ENCODE data around the gene FRMD4A. TPM values are rescaled to one million over a fixed set of nuclear protein-coding genes. Genes with fewer than 3 reads are reported as not detected.

The FRMD4A gene
- total RNA-seq, 1 experiment from 2014 or later = not detected

DNA sequence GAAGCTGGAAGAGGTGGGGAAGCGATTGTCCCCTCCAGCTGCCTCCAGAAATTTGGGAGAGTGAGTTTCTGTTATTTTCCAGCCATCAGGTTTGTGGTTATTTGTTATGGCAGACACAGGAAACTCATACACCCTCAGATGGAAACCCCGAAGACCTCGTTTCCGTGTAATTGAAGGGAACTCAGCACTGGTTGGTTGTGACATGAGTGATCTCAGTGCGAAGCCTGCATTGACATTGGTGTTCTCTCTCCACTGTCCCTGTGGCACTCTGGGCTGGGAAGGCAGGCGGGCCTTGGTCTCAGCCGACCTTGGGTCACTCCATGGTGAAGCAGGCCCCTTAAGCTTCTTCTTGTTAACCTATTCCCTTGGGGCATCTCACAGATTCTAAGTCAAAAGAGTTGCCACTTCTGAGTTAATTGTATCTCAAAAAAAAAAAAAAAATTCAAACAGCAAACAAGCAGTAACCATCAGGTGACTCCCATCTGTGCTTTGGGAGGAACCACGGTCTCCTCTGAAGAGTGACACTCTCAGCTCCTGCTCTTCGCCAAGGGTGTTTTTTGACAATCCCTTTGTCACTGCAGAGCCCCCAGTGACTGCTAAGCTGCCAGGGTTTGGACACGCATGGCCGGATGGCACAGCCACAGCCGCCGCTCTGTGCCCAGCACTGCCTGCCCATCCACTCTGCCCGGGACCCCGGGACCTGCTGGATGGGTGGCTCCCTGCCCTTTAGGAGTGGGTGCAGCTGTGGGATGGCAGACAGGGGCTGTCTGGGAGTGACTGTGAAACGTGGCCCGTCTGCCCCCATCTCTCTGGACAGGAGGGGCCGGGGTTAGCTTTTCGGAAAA, 510.4 kb downstream of the FRMD4A start:
- no peak for DNase-seq (ENCODE audit: low spot score)

DNA sequence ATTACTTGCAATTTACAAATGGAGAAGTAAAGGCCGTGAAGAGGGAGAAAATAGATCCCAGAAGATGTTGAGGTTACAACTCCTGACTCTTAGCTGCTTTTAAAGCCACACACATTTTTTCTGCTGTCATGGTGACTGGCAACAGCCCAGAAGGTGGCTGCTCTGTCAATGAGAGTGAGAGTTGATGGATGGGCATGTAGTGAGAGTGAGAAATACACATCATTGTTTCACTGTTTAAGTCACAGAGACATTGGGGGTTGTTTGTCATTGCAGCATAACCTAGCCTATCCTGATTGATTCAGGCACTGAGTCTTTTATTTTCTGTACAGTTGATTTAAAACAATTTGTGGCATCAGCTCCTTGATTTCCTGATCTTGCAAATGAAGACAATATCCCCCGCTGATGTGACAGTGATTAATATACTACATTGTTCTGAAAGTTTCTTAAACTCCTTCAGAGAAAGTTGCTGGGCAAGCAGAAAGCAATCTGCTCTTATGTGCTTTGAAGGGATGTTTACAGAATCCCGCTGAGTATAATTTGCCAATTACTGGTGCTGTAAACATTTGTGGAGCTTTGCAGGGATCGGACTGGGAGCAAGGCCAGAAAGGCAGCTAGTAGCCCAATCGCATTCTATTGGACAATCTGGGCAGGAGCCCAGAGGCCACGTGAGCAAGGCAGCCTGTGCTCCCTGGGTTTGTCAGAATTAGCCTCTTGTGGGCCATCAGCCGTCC, 514.4 kb downstream of the FRMD4A start:
- no peak for DNase-seq (ENCODE audit: low spot score)

DNA sequence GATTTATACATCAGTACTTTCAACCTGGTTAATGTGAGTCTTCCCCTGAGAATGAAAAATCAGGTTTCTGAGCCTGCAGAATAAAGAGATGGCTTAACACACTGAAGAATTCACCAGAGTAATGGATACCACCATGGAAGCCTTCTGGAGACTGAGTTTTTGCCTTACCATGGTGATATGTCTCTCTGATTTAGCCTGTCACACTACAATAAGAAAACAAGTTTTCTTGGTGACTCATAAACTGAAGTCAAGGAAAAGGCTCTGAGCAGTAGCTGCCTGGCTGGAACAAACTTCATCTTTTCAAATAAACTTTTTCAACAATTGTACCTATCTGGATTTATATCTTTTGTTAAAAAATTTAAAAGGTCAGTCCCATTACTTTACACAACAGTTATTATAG, 515.0 kb downstream of the FRMD4A start:
- DNase-seq (ENCODE audit: low spot score) = no peak

DNA sequence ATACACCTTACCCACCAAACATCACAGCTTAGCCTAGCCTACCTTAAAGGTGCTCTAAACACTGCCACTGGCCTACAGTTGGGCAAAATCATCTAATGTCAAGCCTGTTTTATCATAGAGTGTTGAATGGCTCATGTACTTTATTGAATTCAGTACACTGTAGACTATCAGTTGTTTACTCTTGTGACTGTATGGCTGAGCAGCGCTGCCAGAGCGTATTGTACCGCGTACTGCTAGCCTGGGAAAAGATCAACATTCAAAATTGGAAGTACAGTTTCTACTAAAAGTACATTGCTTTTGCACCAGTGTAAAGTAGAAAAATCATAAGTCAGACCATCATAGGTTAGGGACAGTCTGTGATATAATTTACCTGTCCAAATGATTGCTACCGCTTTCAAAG, 517.2 kb downstream of the FRMD4A start:
- DNase-seq (ENCODE audit: low spot score) = no peak

DNA sequence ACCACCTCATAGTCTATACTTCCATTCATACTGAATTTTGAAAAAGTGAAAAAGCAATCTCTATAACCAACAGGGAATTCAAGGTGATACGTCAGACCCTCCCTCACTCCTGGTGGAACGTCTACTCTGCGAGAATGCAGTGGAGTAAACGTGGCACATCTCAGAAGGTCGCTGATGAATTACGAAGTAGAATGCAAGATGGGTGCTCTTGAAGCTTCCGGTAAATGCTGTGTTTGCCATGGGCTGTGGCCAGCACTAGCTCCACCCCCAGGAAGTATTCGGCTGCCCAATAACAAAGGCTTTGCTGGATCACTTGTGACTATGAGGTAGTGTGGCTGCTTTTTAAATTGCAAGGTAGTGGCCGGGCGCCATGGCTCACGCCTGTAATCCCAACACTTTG, 517.9 kb downstream of the FRMD4A start:
- DNase-seq (ENCODE audit: low spot score) = no peak

DNA sequence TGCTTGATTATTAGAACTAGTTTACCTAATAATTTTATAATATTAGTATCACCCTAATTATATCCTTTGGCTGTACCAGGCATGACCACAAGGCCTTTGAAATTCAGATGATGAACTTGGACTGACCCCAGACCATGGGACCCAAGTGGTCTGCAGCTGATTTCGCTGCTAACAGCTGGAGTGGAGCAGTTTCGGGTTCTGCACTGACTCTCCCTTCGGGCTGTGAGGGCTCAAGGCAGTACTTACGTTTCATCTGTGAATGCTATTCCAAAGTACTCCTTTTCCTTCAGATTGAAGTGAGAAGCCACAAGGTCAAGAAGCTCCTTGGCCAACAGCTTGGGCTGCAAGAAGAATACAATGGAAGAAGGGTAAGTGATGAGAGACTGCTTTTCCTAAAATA, 520.2 kb downstream of the FRMD4A start:
- DNase-seq (ENCODE audit: low spot score) = no peak

DNA sequence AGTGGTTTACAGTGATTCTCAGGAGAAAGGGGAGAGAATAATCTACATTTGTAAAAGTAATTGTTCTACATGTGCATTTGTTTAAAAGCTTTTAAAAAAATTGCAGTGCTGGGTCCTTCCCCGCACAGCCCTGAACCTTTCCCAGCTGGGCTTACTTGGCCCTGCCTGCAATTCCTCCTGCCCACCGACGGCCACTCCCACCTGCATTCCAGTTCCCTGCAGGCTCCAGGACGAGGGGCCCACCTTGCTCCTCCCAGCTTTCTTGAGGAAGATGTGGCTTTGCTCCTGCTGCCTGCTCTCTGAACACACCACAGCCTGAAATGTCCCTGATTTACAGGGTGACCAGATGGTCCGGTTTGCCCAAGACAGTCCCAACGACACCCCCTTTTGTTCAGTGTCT, 521.3 kb downstream of the FRMD4A start:
- no peak for DNase-seq (ENCODE audit: low spot score)

DNA sequence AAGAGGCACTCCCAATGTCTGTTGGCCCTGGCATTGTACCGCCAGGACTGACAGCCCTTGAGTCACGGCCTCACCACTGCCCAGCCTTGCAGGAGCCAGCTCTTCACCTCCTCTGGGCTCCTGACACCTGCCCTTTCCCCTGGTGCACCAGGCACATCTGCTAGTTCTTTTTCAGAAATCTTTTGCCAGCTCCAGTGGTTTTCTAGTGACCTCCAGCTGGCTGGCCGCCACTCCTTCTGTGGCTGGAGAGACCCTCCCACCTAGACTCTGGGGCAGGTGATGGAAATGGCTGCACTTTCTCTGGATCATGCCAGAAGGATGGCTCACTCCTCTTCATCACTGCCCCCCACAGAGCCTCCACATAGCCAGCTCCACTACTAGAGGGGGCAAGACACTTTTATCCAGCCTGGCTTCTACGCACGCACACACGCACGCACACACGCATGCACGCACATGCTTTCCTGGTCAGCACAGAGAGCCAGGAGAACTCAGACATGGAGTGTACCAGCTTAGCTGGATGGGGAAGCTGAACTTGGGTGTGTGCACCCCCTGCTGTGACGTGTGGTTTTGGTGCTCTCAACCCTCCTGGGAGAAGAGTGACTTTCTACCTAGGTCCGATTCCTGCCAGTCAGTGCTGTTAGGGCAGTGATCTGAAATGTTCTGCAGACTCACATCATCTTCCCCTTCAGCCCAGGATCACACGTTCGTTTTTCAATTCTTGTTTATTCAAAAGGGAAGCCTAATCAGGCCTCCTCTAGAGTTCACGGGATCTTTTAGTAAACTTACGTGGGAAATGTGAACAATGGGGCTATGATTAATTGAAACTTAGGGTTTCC, 522.0 kb downstream of the FRMD4A start:
- DNase-seq (ENCODE audit: low spot score) = no peak

DNA sequence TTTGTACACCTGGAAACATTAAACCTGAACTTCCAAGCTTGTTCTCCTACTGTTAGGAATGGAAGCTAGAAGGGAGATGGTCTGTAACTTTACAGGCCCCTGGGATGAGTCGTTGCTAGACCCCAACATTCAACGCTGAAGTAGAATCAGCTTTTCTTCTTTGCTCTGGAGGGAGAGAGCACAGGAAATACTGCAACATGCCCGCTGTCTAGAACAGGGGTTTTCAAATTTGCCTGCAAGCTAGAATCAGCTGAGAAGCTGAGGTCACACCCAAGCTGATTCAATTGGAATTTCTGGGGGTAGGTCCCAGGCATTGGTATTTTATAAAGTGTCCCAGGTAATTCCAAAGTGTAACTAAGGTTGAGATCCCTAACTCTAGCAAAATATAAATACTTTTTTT, 524.3 kb downstream of the FRMD4A start:
- no peak for DNase-seq (ENCODE audit: low spot score)

DNA sequence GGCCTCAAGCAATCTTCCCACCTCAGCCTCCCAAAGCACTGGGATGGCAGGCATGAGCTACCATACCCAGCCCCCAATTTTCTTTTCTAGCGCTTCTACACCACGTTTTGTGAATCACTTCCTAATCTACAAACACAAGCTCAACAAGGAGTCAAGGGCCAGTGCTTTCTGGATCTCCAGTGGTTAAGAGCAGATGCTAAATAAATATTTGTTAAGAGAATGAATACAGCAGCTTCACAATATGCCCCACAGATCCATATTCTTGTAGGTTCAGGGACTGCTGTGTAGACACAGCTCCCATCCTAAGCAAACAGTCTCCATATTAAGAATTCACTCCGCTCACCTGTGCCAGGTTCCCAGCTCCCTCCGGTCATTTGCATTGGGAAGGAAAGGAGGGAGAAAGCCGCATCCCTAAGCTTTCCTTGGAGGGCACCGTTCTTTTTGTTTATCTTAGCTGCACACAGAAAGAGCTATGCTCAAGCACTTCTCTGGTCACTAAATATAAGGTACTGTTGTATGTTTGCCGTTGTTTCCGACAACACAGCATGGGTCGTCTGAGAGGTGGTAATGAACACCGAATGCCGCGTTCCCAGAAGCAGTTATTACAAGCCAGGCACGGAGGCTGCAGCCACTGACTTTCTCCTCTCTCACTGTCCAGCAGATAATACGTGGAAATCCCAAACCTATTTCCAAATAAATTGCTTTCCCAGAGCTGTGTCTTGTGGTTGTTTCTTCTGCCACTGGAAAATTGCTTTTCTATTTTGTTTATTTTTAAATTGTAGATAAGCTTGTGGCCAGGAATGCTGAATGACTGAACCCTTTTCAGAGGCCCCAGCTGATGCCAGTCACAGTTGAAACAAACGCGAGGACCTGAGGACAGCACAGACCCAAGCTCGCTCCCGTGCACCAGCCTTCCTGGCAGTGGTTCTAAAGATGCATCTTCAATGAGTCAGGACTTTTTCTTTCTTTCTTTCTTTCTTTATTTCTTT, 526.9 kb downstream of the FRMD4A start:
- no peak for DNase-seq (ENCODE audit: low spot score)

DNA sequence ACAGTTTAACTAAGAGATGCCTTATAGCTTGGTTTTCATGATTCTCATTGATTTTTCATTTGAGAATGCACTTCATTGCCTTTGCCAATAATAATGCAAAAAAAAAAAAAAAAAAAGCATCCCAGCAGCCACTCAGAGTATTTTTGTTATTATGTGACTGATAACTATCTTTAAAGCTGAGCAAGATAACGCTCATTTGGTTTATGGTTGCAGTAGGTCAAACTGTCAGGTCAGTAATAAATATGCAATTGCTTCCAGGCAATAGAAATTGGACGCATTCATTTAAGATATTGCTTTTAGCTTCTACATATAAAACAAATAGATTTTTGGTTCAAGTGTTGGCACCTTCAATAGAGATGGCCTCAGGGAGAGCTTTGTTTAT, 528.8 kb downstream of the FRMD4A start:
- DNase-seq (ENCODE audit: low spot score) = no peak

DNA sequence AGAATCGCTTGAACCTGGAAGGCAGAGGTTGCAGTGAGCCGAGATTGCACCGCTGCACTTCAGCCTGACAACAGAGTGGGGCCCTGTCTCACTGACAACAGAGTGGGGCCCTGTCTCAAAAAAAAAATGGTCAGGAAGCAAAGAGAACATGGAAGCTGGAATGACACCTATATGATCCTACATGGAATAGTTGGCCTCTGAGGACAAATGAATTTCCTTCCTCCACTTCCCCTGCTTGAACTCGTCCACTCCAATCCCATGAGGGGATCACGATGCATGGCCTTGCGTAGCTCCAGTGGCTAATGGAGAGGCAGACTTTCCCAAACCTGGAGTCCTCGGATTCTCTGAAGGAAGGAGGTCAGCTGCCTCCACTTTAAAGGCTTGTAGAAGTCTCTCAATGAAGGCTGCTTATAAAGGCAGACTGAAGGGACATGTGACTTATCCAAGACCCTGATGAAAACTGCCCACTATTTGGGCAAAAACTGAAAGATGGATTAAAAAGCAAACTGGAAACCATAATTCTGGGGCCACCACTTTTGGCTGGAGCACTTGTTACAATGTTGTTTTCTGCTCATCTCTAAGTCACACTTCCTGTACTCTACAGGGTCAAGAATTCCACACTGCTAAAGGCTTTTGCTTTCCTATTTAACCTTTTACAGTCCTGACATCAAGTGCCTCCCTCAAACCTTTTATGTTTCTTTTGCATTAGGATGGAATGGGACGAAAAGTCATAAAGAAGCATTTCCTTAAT, 529.4 kb downstream of the FRMD4A start:
- DNase-seq (ENCODE audit: low spot score) = no peak

DNA sequence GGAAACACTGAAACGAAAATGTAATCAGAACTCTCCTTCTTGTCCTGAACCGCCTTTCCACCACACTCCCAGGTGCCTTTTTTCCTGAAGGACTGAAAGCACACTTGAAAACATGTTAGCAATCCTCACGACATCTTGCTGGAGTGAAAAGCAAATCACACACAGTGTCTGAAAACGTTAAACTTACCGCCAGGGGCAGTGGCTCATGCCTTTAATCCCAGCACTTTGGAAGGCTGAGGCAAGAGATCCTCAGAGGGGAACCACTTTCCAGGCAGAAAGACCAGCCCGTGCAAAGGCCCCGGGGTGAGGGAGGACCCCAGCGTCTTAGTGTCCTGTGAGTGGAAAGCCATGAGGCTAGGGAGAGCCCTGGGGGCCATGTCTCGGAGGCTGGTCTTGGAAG, 533.6 kb downstream of the FRMD4A start:
- DNase-seq (ENCODE audit: low spot score) = no peak

DNA sequence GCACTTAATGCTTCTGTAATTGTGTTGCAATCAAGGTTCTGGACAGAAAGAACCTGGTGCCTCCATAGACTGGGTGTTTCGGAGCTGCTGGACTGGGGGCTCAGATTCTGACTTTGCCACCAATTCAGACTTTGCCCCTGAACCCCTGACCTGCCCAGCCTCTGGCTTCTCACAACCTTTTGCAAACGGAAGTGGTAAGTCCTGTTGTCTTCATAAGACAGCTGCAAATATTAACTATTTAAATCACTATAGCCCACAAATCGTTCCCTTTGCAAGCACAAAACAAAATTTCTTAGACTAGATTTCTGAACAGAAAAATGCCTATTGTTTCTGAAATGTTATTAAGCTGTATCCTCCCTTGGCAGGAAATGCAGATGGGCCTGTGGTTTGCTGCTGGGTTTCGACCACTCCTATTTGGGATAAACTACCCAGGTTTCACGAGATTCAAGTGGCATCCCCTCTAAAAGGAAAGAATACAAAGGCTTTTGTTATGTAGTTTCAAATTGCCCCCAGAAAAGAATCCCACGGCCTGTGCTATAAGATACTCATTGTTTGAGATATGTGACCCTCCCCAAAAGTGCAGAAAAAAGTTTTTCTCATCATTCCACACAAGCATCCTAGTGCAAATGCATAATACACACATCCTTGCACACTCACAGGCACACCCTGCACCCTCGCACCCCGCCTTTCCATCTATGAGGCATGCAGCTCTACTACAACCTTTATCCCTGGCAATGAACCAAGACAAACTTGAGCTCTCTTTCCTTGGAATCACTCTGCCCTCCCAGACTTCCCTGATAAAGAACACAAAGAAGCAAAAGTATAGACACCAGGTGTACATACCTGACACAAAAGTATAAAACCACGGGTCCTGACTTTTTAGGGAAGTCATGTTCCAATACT, 534.8 kb downstream of the FRMD4A start:
- DNase-seq (ENCODE audit: low spot score) = no peak

DNA sequence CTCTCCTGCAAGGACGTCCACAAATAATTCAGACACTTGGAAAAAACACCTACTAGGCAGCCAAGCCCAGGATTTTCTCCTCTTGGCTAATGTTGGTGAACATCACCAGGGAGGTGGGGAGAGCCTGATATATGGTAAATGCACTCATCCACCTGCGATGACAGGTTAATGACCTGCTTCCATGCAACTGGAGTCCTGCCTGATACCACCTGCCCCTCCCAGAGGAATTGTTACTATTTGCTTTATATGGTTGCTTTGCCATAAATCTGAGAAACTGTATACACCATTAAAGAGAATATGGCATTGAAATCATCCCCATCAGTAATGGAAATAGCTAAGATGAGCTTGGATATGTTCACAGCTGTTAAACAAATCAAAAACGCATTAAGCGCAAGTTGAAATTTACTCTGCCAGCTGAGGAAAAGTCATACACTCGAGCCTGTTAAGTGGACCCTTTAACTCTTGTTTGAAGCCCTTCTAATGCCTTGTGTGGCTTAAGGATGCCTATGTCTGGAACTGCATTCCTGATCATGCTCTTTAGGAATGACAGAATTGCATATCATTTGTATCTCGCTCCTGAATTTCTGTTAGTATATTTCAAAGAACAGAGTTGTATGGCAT, 535.6 kb downstream of the FRMD4A start:
- DNase-seq (ENCODE audit: low spot score) = no peak

DNA sequence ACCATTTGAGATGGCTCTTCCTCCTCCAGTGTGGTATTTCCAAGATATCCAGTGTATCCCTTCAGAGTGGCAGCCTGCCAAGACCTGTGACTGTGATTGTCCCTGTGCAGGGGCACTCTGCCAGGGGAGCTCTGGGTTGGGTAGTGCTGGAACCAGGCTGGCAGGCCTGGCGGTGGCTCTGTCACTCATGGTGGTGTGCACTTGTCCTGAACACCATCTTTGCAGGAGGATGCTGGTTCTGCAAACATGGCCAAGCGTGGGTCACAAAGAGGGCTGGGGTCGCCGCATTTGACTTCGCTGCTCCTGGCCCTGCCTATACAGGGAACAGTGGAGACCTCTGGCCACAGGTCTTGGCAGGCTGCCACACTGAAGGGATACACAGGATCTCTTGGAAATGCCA, 538.7 kb downstream of the FRMD4A start:
- no peak for DNase-seq (ENCODE audit: low spot score)

DNA sequence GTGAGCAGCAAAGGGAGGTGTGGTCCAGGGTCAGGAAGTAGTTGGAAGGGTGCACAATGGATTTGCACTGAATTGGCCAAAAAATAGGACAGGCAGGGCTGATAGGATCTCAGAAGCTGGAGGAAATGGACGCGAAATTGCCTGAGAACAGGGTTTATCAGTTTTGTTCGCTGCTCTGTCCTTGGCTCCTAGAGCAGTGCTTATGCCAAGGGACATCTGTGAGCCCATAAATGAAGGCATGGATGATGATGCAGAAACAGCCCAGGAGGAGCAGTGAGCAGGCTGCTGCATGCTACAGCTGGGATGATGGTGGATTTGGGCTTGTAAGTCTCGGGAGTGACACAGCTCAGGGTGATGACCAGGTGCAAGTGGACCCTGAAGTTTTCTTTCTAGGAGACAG, 539.2 kb downstream of the FRMD4A start:
- DNase-seq (ENCODE audit: low spot score) = no peak

DNA sequence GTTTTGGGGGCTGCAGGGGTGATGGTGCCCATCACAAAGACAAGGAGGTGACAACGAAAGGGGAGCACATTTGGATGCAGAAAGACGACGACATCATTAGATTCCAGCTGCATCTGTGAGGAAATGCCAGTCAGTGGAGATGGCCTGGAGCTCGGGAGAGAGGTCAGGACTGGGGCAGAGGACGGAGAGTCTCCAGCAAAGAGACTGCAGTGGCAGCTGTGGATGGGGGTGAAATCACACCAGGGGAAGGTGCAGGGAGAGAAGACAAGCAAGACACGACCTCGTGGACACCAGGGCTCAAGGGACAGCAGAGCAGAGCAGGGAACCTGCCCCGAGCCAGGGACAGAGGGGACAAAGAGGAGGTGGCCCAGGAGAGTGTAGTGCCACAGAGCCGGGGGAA, 540.5 kb downstream of the FRMD4A start:
- no peak for DNase-seq (ENCODE audit: low spot score)

DNA sequence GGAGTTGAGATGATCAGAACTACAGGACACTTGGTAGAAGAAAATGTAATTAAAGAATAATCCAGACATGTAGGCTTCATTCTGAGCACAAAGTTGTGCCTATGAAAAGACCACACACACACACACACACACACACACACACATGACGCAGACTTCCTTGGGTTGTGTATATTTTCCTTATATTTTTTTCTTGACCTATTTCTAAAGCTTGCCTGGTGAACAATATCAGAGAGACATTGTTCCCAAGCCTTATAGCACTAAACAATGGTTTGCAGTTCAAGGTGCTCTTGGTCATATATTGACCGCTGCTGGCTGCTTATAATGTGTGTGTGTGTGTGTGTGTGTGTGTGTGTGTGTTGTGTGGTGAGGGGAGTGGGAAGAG, 541.3 kb downstream of the FRMD4A start:
- no peak for DNase-seq (ENCODE audit: low spot score)

Data from HT-29 (cell line).